Activated CD8-positive, alpha-beta memory T cell treated with anti-CD3 and anti-CD28 coated beads for 4 hours (primary cell): Measurements from ENCODE around the gene STRN4.

Experiments
- DNase-seq, 2 donors: peaks; one replicate each; pipeline ENCODE4 v3.0.0-alpha.2; 2020; ENCODE audit warnings: low read depth in 2 of 2

STRN4 gene

DNA sequence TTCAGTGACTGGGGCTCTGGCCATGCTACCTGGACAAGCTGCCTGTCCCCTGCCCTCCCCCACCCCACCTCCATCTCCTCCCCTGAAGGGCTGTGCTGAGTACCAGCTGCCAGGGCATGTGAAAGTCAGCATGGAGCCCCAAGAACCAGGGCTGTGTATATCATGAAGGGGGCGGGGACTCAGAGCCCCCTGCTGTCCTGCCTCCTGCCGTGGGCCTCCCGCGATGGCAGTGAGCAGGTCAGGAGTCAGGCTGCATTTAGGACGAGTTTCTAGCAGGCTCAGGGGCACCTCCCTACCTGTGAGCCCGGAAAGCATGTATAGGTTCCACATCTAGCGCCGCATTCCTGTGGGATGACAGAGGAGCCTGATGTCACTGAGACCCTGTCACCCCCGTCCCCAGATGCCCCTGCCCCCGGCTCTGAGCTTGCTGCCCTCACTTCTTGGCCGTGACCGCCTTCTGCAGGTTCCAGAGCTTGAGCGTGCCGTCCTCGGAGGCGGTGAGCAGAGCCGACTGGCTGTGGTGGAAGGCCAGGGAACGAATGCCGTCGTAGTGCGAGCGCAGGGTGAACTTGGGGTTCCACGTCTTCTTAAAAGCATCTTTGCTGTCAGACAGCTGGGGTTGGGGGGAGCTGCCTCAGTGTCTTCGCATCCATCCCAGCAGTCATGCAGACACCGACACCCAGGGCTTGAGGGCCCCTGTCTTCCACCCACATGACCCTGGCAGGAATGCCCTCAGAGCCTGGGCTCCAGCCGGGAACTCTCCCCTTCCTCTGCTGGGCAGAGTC, 21.0 kb downstream of the STRN4 start:
- no peak for DNase-seq

DNA sequence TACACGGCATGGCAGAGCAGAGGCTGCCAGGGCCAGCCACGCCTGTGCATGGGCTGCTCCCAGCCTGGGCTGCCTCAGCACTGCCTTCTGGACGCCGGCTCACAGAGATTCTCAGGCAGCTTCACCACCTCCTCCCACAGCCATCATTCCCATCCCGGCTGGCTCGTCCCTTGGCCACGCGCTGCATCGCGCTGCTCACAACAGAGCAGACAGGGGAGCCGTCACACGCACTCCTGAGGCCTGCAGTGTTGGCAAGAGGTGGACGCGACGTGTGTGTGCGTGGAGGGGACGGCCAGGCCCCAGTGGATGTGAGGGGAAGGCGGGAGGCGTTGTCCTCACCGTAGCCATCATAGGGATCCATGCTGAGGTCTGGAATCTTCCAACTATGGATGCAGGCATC, 21.8 kb downstream of the STRN4 start:
- no peak for DNase-seq

DNA sequence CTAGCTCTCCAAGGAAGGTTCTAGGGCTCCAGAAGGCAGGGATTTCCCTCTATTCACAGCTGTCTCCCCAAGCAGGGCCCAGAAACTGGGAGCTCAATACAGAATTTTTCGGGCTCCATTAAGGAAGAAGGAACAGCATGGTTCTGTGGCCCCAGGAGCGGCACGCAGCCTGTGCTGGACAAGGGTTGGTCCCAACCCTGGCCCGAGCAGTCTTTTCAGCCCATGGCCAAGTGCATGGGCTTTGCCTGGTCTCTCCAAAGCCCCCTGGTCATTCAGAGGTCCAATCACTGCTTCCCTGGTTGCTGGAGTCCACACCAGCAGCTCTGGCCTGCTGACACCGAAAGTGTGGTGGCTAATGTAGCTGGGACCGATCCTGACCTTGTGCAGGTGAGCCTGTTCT, 22.8 kb downstream of the STRN4 start:
- no peak for DNase-seq

DNA sequence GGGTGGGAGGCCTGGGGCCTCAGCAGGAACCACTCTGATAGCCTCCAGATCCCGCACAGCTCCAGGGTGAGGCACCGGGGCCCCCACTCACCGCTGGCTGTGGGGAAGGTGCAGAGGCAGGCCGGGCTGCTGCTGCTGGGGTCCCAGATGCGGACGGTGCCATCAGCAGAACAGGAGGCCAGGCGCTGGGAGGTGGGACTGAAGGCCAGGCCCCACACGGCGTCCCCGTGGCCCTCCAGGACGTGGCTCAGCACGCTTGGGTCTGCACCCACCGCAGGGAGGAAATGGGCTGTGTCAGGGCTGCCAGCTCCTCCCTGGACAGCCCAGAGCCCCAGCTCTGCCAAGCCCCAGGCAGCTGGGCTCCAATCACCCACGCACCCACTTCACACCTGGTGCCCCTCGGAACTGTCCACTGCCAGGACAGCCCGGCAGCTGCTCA, 23.2 kb downstream of the STRN4 start:
- no peak for DNase-seq

DNA sequence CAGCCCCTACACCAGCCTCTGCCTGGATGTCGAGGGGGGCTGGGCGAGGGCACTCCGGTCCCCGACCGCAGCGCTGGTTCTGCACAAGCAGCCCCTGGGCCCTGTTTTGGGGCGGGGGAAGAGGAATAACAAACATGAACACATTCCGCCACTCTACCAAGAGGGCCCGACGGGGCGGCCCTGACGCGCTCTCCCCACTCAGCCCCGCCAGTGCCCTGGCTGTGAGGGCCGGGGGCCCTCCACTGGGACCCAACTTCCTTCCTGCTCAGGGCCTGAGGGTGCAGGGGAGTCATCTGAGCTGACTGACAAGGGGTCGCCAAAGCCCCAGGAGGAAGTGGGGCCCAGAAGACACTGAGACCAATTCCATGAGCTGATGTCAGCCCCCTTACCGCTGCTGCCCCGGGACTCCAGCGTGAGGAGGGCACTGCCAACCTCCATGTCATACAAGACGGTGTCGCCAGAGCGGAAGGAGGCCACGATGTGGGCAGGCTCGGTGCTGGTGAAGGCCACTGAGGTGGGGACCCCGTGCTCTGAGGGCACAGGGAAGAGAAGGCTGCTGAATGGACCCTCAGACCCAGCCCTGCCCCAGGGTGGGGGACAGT, 23.7 kb downstream of the STRN4 start:
- DNase-seq, result no peak

DNA sequence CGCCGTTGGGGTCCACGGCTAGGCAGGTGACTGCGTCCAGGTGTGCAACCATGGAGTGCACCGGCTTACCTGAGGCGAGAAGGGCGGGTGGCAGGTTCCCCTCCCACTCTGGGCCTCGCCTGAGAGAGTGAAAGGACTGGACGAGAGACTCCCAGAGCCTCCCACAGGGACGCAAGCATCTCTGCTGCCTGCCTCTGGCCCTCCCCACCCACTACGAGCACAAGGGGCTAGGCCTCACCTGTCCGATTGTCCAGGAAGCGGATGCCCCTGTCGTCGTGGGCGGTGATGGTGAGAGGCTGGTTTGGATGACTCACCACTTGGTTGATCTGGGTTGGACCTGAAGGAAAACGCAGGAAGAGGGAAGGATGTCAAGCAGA, 24.3 kb downstream of the STRN4 start:
- no peak for DNase-seq

DNA sequence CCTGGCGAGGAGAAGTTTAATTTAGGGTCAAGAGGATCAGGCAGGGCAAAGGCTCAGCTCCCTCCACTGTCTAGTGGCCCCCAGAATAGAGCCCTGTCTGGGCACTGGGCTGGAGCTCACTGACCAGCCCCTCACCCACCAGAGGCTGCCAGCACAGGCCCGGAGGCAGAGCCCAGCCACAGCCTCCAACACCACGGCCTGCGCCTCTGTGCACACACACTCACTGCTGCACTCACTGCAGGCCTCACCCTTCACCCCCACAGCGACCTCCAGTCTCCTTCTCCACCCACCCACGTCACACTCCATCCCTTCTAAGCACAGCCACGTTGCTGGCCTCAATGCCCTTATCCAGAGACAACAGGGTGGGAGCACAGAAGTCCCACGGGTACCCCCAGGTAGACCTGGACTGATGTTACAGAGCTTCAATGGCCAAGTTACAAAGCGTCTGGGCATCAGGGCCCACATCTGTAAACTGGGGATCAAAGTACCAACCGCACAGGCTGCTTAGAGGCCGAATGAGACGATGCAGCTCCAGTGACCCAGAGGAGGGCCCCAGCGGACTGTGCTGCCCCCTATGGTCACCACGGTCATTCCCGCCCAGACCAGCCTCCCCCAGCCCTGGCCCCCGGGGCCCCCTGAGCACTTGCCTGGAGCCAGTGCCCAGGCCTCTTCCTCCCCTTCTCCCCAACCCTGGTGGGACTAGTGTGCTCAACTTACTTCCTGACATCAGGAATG, 24.8 kb downstream of the STRN4 start:
- DNase-seq, result no peak

DNA sequence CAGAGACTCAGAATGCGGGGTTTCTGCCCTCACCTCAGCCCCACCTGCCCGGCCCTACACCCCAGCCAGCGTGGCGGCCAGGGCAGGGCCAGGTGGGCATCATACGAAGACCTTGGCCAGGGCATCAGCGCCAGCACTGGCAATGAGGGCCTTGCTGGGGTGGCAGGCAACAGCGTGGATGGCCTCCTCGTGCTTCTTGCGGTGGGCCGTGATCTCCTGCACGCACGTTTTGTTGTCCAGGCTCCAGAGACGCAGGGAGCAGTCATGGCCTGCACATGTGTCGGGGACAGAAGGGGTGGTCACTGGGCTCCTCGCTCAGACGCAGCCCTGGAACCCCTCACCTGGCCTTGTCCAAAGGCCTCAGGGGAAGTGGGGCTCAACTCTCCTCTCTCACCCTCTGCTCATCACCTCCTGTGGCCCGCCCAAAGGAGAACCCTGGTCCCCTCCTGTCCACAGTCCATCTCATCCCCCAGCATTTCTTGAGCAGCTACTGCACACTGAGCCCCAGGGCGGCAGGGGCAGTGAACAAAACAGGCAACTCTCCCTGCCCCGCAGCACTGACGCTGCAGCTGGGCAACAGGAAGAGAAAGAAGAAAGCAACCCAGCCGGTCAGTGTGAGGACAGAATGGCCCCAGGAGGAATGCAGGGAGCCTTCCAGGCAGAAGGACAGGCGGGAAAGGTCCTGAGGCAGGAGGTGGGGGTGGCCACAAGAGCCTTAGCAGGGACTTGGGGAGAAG, 25.6 kb downstream of the STRN4 start:
- DNase-seq, result no peak

DNA sequence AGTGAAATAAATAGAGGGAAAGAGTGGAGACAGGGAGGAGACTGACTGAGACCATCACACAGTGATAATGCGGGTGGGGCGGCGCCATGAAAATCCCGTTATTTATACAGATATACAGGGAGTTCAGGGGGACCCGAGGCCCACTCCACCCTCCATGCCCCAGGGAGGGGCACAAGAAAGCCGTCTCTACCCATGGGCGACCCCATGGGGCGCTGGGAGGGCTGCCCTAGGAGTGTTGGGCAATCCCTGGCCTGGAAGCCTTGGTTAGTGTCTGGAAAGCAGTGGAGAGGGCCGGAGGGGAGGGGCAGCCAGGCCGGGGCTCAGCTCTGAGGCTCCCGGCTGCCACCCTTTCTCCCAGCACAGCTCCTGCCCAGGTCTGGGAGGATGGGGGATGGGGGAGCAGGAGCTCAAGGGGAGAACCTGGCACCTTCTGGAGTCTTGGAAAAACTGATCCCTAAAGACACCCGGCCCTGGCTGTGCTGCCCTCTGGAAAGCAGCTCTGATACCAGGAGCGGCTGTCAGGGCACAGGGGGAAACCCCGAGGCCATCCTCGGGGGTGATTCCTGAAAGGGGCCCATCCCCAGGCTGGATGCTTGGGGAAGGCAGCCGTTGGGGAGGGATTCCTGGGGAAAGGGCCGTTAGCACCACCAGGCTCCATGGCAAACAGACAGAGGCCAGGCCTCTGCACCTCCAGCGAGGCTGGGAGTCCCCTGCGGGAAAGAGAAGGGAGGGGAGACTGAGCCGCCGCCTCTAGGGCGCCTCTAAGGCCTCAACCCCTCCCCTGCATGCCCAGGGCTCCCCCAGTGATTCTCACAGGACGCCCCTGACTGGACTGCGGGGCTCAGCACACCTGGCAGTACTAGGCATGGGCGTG, 26.4 kb downstream of the STRN4 start:
- no peak for DNase-seq

DNA sequence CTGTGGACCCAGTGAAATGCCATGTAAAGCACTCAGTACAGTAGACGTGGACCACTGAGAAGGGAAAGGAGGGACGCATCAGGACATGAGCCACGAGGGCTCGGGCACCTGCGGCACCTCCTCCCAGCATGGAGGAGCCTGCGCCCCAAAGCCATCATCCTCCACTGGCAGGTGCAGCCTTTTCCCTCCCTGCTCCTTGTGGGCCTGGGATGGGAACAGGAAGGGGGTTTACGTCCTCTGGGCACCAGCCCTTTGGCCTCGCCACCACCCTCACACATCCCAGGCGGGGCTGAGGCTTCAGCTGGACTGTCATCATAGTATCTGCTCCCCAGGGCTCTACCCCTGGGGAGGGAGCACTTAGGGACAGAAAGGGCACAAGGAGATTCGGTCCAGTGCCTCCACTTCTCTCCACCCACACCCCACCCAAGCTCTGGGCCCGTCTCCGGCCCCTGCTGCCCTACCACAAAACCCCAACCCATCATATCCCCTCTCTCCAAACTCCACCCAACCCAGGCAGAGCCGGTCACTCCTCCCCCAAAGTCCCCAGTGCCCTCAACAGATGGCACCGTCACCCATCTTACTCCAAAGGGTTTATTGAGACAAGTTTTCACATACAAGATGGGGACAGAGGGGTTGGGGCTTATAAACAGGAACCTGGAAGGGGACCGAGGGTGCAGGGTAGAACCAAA, 27.2 kb downstream of the STRN4 start:
- DNase-seq, result no peak

DNA sequence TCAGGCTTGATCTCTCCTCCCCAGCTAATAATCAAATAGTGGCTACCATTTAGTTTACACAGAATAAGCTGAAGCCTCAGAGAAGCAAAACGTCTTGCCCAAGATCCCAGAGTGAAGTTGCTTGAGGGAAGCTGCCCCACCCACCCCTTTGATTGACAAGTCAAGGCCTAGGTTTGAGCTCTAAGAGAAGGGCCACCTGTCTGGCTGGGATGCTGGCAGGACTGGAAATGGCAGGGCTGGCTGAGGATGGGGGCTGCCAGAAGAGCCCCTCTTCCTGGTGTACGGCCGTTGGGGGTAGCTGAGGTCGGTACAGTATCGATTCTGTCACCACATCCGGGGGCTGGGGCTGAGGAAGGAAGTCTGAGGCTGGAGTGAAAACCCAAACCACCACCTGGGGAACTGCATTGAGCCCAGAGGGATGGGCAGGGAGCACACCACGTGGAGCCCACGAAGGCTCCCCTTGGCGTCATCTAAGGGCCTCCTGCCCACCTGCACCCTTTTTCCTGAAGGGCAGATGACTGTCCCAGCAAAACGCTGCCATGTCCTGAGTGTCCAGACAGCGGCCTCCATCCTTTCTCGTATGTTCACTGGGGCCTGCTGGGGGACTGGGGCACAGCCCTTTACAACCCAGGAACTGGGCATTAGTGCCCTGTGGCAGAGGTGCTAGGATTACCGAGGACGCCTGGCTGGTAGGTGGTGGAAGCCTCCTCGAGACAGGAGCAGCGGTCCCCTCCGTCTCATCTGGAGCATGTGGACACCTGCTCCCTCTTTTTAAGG, 27.9 kb downstream of the STRN4 start:
- DNase-seq, result peak; percentile 23 to 39

DNA sequence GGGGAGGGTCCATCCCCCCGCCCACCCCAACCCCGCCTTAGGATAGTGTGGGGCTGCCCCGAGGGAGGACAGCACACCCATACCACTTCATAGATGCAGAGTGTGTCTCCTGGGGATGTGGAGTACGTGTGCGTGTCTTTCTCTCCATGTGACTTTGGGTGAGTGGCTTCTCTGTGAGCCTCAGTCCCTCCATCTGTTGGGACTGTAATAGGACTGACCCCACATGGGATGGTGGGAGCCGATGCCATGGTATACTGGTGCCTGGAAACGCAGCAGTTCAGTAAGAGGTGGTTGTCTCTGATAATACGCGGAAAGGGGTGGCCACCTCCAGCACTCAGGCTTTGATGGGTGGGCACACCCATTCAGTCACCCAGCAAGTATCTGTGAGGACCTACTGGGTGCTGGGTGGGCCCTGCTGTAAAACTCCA, 28.5 kb downstream of the STRN4 start:
- DNase-seq, result no peak

DNA sequence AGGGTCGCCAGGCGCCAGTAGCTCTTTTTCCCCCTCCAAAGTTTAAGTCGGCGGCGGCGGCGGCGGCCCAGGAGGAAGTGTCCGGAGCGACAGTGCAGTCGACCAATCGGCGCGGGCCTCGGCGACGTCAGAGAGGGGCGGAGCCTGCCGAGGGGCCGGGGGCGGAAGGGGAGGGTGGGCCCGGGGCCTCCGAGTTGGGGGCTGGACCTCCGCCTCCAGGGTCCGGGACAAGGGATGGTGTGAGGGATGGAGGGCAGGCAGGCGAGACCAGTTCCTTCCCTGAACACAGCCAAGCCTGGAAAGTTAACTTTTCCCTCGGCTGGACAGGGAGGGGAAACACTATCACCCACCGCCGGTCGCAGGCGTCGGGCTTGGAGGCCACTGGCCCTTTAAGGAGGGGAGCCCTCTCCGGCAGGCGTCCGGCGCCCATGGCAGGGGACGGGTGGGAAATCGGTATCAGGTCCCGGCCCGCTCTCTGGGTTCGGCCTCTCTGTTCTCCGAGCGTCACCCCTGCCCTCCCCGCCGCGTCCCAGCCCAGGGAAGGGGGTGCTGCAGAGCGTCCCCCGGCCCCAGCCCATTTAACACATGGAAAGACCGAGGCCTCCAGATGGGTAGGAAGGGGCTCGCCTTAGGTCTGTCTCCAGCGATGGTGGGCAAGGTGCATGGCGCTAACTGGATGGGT, 29.1 kb downstream of the STRN4 start, which contains the start of gene PRKD2:
PRKD2 (minus strand) TSS at position 81 of the 682 bp plus-strand sequence. CDS start 744 bp downstream, outside the sequence.
- DNase-seq, result peak; percentile 75 to 81

DNA sequence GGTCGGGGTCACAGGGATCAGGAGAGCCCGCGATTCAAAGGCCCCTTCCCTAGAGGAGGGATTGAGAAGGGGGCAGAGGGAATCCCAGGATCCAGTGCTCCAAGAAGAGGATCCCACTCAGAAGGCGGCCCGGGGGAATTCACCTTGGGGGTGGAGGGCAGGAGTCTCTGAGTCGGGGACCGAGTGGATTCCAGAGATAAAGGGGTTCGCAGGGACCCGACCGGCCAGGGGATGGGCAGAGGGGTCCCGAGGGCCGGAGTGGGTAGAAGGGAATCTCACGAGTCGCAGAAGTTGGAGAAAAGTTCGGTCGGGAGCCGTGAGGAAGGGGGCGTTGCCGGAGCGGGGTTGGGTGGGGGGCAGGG, 29.6 kb downstream of the STRN4 start:
- no peak for DNase-seq

DNA sequence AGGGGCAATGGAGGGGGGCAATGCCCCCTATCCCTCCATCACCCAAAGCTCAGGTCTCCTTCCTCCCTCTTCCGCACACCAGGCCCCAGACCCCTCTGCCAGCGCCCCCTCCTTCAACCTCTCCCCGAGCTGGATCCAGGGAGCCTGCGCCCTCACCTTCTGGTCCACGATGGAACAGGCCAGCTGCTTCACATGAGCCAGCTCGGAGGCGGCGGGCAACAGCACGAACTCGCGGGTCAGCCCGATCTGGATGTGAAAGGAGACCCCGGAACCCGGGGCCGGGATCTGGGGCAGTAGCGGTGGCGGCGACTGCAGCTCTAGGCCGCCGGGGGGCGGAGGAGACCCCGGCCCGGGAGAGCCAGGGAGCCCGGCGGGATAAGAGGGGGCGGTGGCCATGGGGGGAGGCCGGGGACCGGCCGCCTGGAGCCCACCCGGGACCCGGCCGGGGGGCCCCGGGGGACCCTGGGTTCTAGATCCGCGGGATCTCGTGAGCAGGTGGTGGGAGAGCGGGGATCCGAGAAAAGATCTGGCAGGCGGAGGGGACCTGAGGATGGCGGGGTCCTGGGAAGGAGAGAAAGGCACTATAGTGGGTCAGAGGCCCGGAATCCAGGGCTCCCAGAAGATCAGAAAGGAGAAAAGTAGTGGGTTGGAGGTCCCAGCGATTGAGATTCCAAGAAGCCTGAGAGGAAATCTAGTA, 30.1 kb downstream of the STRN4 start:
- DNase-seq, result no peak

DNA sequence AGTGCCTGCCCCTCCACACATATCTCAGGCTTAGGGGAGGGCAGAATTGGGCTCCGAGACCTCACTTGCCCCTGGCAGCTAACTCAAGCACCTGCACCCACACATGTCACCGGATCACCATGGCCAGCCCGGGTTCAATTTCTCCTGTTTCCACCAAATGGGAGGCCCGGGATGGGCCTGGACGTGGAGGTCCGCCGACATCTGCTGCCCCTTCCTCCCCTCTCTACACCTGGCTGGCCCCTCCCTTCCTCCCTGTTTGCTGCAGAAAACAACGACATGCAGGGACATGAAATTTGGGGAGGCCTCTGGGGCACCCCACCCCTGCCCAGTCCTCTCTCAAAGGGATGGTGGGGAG, 30.7 kb downstream of the STRN4 start:
- no peak for DNase-seq

DNA sequence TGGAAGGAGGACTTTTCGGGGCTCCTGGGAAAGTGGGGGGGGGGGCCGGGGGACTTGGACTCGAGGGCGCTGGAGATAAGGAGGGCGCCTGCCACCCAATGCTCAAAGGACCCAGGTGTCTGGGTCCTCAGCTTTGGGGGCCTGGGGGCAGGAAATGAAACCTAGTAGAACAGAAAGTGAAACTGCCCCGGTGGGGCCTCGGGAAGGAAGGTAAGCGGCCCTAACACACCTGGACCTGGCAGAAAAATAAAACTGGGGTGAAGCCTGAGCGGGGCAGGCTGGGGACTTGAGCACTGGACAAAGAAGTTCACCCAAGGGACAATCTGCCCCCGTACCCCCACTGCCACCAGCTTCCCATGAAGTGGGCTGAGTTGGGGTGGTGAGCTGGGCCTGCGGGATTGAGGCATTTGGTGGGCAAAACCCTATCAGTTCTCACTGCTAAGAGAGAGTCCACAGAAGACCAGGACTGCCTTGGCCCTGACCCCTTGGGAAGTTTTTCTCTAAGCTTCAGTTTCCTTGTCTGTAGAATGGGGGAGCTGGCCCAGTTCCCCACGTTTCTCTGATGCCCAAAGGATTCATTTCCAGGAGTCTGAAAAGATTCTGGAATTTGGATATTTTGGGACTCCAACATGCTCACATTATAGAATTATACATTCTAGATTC, 31.7 kb downstream of the STRN4 start:
- peak; percentile 41 to 53 for DNase-seq
